ENCODE results near the gene GOLPH3. TPM values are rescaled to one million over a fixed set of nuclear protein-coding genes. Genes with fewer than 3 reads are reported as not detected.

GOLPH3 gene
- total RNA-seq, 2 donors from 2014 or later: 118 to 259 TPM

DNA sequence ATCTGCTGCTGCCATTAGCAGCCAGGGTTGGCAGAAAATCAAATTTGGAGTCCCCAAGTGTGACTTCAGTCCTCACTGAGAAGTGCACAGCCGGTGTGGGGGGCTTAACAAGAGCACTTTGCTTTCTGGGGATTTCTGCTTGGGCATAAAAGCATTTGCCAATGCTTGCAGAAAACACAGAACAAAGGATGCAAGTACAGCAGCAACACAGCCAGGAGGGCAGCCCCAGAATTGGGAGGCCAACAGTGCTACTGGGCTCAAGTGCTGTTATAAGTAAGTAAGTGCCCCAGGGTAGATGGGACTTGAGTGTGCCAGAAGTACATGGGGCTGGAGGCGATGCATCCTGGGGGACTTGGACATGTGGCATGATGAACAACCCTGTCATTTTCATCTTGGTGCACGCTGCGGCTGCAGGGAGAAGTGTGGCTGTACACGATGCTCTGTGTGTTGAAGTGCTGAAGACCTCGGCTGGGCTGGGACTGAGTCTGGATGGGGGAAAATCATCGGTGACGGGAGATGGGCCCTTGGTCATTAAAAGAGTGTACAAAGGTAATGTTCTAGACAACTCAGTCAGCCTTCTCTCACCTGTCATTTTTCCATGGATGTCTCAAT lies 73.3 kb downstream of the GOLPH3 start:
- H3K27me3 ChIP-seq (replicated peaks; ENCODE audit: insufficient read depth): no peaks in the 10 kb centered on the region
- H3K27ac ChIP-seq: no peak overlapping the region
- WGBS: 95% methylated on average over 8 of the region's 8 CpGs
- H3K4me3 ChIP-seq: no peak overlapping the region
- no peaks in the 10 kb centered on the region for H3K9me3 ChIP-seq
- intact Hi-C loops (cut with DNase I): no loop called here
- TF ChIP-seq, protein P1, sequence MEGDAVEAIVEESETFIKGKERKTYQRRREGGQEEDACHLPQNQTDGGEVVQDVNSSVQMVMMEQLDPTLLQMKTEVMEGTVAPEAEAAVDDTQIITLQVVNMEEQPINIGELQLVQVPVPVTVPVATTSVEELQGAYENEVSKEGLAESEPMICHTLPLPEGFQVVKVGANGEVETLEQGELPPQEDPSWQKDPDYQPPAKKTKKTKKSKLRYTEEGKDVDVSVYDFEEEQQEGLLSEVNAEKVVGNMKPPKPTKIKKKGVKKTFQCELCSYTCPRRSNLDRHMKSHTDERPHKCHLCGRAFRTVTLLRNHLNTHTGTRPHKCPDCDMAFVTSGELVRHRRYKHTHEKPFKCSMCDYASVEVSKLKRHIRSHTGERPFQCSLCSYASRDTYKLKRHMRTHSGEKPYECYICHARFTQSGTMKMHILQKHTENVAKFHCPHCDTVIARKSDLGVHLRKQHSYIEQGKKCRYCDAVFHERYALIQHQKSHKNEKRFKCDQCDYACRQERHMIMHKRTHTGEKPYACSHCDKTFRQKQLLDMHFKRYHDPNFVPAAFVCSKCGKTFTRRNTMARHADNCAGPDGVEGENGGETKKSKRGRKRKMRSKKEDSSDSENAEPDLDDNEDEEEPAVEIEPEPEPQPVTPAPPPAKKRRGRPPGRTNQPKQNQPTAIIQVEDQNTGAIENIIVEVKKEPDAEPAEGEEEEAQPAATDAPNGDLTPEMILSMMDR (IDR thresholded peaks at IDR 0.05): no peak
- TF ChIP-seq POLR2AphosphoS5 (IDR thresholded peaks at IDR 0.05) (no peak), POLR2A (IDR thresholded peaks at IDR 0.05) (no peak)
- H3K4me1 ChIP-seq (replicated peaks): no peaks in the 10 kb centered on the region
- peaks cover 0 to 4% of the 10 kb centered on the region in 2 donors for H3K36me3 ChIP-seq
- no peak for DNase-seq (ENCODE audit: low spot score)

DNA sequence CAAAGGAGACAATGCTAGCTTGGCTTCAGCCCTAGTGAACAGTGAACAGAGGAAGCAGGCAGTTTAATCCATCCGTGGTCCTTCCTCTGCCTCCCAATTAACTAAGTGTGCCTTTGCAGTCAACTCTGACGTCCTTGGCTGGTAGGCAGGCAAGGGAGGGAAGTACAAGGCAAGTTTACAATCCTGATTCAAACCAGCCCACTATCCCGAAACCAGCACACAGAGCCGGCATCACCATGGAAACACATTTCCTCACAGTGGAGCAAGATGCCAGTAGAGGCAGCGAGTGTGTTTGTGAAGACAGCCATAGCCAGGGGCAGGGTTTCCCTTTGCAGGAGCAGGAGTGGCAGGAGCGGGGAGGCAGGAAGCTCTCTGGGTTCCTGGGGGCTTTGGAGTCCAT lies 73.9 kb downstream of the GOLPH3 start:
- TF ChIP-seq, protein P1 (IDR thresholded peaks at IDR 0.05): no peak
- TF ChIP-seq POLR2AphosphoS5 (IDR thresholded peaks at IDR 0.05) (no peak), POLR2A (IDR thresholded peaks at IDR 0.05) (no peak)
- DNase-seq (ENCODE audit: low spot score): no peak
- Histone ChIP-seq H3K4me1 (replicated peaks) (no peaks in the 10 kb centered on the region), H3K27ac (no peak overlapping the region), H3K36me3 (peaks cover 0 to 4% of the 10 kb centered on the region in 2 donors), H3K9me3 (no peaks in the 10 kb centered on the region), H3K4me3 (no peak overlapping the region), H3K27me3 (replicated peaks; ENCODE audit: insufficient read depth) (no peaks in the 10 kb centered on the region)
- intact Hi-C loops (cut with DNase I): no loop called here
- 53% methylated on average over 4 of the region's 6 CpGs for WGBS

DNA sequence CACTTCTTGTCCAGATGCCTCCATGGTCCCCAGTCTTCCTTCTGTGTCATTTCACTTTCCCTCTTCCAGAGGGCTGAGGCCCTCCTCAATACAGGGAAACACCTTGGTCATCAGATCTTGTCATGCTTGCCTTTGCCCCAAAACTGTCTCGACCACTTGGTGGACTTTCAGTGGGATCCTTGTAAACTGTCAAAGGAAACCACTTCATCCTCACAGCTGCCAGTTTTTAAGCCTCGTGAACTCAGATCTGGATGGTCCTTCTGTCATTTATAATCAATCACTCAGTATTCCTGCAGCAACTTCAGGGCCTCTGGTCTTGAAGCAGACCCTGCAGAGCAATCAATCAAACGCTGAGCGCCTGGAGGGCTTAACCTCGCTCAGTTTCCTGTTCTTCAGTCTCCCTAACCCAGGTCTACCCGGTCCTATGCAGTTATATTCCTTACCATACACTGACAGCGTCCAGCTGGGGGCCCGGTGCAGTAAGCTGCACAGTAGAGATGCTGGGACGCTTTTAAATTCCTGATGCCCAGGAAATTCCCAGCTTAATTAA lies 74.6 kb downstream of the GOLPH3 start:
- Histone ChIP-seq H3K36me3 (peaks cover 0 to 4% of the 10 kb centered on the region in 2 donors), H3K27me3 (replicated peaks; ENCODE audit: insufficient read depth) (no peaks in the 10 kb centered on the region), H3K4me1 (replicated peaks) (no peaks in the 10 kb centered on the region), H3K4me3 (no peak overlapping the region), H3K27ac (no peak overlapping the region), H3K9me3 (no peaks in the 10 kb centered on the region)
- no peak for DNase-seq (ENCODE audit: low spot score)
- 79% methylated on average over 9 of the region's 9 CpGs for WGBS
- TF ChIP-seq POLR2AphosphoS5 (IDR thresholded peaks at IDR 0.05) (no peak), POLR2A (IDR thresholded peaks at IDR 0.05) (no peak)
- TF ChIP-seq, protein P1 (IDR thresholded peaks at IDR 0.05): no peak
- intact Hi-C loops (cut with DNase I): loop anchor here (10.0 kb wide), 2 partner anchors 215 to 515 kb away; partner anchors contain the start of gene MTMR12

DNA sequence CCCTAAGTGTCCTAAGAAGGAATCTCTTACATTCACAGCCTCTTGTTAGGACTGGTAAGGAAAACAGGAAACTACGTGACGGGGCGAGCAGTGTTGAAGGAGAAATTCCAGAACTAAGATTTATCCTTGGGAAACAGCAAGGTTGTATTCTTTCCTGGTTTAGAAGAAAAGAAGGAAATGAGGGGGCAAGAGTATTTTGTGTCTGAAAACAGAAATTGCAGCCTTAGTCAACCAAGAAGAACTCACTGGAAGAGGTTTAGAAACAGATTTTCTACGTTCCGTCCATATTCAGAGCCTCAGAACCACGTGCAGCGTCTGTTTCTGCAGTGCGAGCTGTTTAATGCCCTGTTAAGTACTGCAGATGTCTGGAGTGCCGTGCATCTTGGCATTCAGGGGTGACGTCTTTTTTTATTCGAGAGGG lies 75.2 kb downstream of the GOLPH3 start:
- no peaks in the 10 kb centered on the region for H3K4me1 ChIP-seq (replicated peaks)
- no peaks in the 10 kb centered on the region for H3K9me3 ChIP-seq
- no peak overlapping the region for H3K27ac ChIP-seq
- TF ChIP-seq POLR2AphosphoS5 (IDR thresholded peaks at IDR 0.05) (no peak), POLR2A (IDR thresholded peaks at IDR 0.05) (no peak)
- TF ChIP-seq, protein P1 (IDR thresholded peaks at IDR 0.05): no peak
- 79% methylated on average over 11 of the region's 11 CpGs for WGBS
- peaks cover 0 to 4% of the 10 kb centered on the region in 2 donors for H3K36me3 ChIP-seq
- no peak for DNase-seq (ENCODE audit: low spot score)
- no peak overlapping the region for H3K4me3 ChIP-seq
- no peaks in the 10 kb centered on the region for H3K27me3 ChIP-seq (replicated peaks; ENCODE audit: insufficient read depth)
- intact Hi-C loops (cut with DNase I): loop anchor here (10.0 kb wide), 2 partner anchors 216 to 514 kb away; partner anchors contain the start of gene MTMR12

DNA sequence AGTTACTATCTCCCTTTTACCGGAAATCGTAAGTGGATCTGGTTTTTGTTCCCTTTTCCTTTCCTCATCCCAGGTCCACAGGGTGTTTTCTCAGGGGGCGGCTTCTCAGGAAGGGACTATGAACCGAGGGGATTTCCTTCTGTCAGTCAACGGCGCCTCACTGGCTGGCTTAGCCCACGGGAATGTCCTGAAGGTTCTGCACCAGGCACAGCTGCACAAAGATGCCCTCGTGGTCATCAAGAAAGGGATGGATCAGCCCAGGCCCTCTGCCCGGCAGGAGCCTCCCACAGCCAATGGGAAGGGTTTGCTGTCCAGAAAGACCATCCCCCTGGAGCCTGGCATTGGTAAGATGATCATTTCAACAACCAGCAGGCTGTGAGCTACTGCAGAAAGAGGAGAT lies 75.8 kb downstream of the GOLPH3 start:
- TF ChIP-seq POLR2A (IDR thresholded peaks at IDR 0.05) (no peak), POLR2AphosphoS5 (IDR thresholded peaks at IDR 0.05) (no peak)
- TF ChIP-seq, protein P1 (IDR thresholded peaks at IDR 0.05): no peak
- H3K4me1 ChIP-seq (replicated peaks): no peaks in the 10 kb centered on the region
- no peak for DNase-seq (ENCODE audit: low spot score)
- H3K36me3 ChIP-seq: peaks cover 0 to 4% of the 10 kb centered on the region in 2 donors
- intact Hi-C loops (cut with DNase I): loop anchor here (10.0 kb wide), 2 partner anchors 217 to 513 kb away; partner anchors contain the start of gene MTMR12
- no peak overlapping the region for H3K4me3 ChIP-seq
- H3K27ac ChIP-seq: no peak overlapping the region
- H3K9me3 ChIP-seq: no peaks in the 10 kb centered on the region
- 79% methylated on average over 9 of the region's 9 CpGs for WGBS
- H3K27me3 ChIP-seq (replicated peaks; ENCODE audit: insufficient read depth): no peaks in the 10 kb centered on the region

All from prostate gland (tissue), 2 donors.